ENCODE measurements around the gene NRCAM.
"Not testable (repeated sequence)": the region's sequence is repeated elsewhere in the genome, so short reads cannot be mapped to it uniquely, and the experiment has no call there.

The NRCAM gene

DNA sequence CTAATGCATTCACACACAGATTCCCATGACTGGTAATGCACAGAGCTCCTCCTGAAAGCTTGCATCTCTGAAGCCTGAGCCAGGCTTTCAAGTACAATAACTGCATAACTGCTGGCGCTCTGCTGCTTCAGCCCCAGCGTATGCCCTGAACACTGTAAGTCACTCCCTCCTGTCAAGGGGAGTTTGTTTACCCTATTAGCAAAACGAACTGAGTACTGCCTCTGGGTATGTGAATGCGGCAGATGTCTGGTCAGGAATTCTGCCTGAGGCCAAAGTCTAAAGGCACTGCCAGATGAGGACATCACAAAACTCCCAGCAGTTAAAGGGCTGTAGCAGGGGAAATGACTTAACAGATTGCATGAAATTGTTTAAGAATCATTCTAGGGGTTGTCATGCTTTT, 97.7 kb downstream of the NRCAM start:
- in situ Hi-C loops (cut with MboI; ENCODE audit: low sequenced_read_pairs), result no loop called here

DNA sequence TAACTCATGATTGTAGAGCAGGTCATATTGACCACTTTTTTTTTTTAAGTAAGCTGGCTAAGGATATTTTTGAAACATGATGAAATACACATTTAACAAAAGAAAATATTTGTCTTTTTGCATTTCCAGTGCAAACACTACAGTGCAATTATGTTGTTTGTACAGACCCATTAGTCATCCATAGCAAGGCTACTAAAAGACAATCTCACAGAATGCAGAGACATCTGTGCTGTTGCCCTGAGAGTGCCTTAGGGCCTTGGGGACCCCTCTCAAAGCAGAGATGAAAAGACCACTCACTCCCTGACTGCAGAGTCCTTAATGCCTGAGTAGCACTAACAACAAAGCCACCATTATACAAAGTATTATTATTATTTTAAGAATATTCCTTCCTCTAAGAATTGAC, 104.5 kb downstream of the NRCAM start:
- in situ Hi-C loops (cut with MboI; ENCODE audit: low sequenced_read_pairs), result no loop called here

DNA sequence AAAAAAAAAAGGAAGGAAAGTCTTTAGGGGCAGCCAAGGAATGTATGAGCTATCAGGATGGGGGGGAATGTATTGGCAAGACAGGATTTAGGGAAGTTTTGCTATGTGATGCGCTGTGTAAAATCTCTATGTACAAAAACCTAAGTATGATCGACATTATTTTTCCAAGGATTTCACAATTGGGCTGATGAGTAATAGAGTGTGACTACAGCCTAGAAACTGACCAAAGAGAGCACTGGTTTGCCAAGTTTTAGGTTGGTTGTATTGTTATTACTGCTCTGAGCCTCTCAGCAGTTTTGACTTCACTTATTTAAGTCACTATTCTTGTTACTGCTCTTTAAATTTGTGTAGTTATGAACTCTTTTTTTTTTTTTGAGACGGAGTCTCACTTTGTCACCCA, 107.3 kb downstream of the NRCAM start:
- in situ Hi-C loops (cut with MboI; ENCODE audit: low sequenced_read_pairs), result no loop called here

DNA sequence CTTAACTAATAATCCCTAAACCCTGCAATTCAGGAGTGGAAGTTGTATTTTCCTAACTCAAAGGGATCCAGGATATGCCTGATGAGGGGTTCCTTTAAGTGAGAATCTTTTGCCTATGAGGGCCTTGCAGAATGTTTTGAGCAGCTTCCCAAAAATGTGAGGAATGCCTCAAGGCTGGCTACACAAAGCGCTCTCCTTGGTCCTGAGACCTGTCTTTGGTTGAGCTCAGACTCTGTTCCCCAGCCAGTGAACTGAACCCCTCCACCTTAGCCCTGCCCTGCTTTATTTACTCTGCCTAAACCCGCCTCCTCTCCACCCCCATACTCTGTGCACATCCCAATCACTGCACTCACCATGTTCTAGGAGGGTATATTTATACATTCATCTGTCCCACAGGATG, 108.6 kb downstream of the NRCAM start:
- in situ Hi-C loops (cut with MboI; ENCODE audit: low sequenced_read_pairs), result no loop called here

DNA sequence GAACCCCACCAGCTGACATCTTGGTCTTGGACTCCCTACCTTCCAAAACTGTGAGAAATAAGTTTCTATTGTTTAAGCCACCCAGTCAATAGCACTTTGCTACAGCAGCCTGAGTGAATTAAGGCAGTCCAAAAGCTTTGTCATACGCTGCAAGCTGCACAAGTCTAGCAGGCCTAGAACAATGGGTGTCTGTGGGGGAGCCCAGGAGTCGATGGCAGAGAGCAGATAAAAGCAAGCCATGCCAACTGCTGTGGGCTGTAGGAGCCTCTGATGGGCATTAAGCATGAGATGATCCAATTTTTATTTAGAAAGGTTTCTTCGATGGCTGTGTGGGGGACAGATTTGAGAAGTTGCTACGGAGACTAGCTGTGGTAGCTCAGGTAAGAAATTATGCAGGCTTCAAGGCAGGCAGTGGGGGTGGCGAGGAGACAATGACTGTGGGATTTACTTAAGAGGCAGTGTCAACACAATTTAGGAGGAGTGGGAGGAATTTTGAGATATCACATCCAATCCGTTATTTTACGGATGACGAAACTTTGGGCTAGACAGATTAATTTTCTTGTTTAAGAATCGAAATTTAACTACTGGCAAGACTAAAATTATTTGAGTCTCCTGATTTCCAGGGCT, 110.4 kb downstream of the NRCAM start:
- in situ Hi-C loops (cut with MboI; ENCODE audit: low sequenced_read_pairs), result no loop called here

DNA sequence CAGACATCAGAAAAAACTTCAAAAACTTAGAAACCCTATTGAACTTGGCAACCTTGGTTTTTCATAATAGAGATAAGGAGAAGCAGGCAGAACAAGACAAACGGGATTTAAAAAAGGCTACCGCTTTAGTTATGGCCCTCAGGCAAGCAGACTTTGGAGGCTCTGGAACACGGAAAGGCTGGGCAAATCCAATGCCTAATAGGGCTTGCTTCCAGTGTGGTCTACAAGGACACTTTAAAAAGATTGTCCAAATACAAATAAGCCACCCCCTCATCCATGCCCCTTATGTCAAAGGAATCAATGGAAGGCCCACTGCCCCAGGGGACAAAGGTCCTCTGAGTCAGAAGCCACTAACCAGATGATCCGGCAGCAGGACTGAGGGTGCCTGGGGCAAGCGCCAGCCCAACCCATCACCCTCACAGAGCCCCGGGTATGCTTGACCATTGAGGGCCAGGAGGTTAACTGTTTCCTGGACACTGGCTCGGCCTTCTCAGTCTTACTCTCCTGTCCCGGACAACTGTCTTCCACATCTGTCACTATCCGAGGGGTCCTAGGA, 115.3 kb downstream of the NRCAM start:
- in situ Hi-C loops (cut with MboI; ENCODE audit: low sequenced_read_pairs), result no loop called here

DNA sequence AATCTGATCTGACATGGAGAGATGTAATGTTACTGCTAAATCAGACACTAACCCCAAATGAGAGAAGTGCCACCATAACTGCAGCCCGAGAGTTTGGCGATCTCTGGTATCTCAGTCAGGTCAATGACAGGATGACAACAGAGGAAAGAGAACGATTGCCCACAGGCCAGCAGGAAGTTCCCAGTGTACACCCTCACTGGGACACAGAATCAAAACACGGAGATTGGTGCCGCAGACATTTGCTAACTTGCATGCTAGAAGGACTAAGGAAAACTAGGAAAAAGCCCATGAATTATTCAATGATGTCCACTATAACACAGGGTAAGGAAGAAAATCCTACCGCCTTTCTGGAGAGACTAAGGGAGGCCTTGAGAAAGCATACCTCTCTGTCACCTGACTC, 115.8 kb downstream of the NRCAM start:
- in situ Hi-C loops (cut with MboI; ENCODE audit: low sequenced_read_pairs), result not testable (repeated sequence)

DNA sequence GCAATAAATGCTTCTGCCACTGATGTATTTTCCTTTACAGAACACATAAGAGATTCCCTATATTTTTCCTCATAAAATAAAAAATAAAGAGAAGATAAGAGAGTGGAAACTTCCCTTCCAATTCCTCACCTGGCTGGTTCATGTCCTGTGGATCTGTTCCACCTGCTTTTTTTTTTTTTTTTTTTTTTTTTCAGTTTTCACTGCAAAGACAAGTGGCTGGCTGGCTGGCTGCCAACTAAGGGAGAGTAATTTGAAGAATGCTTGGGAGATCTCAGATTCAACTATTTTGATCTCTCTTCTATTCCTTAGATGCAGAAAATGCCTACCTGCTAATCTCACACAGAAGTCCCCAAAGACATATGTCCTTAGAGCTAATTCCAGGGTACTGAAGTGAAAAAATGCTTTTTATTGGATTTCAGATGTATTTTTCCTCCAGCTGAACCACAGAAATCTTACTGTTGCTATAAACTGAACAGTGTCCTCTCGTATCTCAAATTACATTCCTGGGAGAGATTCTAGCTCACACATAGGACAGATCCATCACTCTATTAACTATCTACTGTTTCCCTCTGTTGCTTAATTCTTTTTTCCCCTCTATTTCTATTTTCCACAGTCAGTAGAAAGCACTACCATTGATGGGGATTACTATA, 120.8 kb downstream of the NRCAM start:
- in situ Hi-C loops (cut with MboI; ENCODE audit: low sequenced_read_pairs), result no loop called here

DNA sequence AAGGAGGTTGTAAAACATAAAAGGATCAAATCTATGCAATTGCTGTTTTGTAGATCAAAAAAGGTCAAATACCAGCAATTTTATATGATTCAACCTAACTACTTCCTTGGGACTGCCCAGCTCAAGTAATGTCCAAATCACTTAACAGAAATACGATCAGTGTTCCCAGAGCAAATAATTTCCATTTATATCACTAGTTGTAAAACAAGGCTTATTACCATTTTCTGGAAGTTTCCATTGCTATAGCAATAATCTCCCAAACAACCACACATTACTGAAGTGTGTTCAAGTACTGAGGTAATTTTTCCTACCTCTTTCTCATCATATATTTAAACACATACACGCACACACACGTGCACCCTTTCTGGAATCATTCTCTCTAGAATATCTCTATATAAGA, 123.3 kb downstream of the NRCAM start:
- in situ Hi-C loops (cut with MboI; ENCODE audit: low sequenced_read_pairs), result no loop called here

DNA sequence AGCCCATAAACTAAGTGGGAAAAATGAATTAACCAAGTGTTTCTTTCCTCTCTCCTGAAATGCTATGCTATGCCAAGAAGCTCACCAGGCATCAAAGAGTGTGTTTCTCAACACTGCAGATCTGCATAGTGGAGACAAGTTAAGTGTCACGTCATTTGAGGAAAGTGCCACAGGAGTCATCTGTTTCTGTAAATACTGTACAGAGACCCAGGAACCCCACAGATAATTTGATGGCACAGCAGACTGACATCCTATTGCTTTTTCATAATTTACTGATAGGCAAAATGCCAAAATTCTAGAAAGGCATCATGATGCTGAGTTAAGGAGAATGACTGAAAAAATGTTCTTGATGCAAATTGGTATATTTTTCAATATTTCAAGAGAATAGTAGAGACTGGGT, 124.3 kb downstream of the NRCAM start:
- in situ Hi-C loops (cut with MboI; ENCODE audit: low sequenced_read_pairs), result no loop called here

DNA sequence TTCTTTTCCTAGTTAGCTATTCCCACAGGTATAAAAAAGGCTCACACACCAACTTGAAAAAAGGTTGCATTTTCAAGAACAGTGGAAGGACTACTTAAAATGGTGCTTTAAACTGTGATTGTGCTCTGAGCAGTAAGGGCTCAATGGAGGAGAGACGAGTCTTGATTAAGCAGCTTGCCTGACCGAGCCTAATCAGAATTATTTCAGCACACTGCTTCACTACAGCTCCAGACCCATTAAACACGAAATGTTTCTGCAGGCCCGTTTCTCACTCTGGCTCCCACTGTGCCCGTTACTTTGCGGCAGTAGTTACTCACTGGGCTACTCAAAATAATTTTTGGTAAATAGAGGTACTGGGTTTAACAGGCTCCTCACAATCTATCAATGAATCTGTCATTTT, 126.0 kb downstream of the NRCAM start:
- in situ Hi-C loops (cut with MboI; ENCODE audit: low sequenced_read_pairs), result no loop called here

DNA sequence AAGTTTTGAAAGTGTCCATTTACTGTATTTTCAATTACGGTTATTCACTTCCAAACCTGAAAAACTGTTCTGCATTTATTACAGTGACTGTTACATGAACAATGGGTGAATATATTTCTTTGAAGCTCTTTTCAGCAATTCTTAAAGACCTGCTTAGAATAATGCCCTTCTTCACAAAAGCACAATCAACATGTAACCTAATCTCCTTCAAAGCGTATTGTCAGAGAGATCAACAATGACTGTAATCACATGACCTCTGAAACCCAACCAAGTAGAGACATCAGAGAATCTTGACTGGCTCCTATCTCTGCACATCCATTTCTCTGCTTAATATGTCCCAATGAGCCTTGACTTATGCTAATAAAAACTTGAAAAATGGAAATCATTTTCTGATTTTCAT, 126.7 kb downstream of the NRCAM start:
- in situ Hi-C loops (cut with MboI; ENCODE audit: low sequenced_read_pairs), result no loop called here

DNA sequence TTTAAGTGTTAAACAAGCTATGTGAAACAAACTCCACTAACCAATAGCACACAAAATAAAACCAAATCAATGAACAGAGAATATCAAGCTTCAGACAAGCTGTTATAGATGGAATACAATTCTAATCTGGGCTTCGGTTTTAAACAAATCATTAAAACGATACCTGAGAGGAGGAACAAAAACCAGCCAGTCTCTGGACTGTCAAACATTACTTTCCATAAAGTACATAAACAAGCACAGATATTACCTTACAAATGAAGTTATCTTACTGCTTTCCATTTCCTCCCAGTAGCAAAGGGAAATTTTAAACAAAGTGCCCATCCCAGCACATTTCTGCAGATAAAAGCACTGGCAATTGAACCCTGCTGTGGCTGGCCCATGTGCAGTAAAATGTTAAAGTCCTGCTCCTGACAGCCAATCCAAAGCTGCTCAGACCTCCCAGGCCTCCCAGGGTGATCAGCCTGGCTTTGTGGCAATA, 128.0 kb downstream of the NRCAM start:
- in situ Hi-C loops (cut with MboI; ENCODE audit: low sequenced_read_pairs), result no loop called here

DNA sequence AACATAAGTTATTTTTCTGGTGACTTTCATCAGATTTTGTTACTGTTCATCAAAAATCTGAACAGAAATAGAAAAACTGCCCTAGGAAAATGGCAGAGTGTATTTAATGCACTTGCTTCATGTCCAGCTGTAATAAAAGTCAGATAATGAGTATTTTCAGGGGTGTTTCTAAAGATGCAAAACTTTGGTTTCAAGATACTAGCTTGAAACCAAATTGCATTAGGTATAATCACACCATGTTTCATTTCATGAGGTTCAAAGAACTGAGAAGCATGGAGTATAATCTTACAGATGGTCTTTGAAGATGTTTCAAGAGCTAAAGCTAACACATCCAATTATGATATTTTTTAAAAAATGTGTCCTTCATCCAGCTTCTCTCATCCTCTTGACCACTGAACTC, 128.9 kb downstream of the NRCAM start:
- in situ Hi-C loops (cut with MboI; ENCODE audit: low sequenced_read_pairs), result no loop called here

DNA sequence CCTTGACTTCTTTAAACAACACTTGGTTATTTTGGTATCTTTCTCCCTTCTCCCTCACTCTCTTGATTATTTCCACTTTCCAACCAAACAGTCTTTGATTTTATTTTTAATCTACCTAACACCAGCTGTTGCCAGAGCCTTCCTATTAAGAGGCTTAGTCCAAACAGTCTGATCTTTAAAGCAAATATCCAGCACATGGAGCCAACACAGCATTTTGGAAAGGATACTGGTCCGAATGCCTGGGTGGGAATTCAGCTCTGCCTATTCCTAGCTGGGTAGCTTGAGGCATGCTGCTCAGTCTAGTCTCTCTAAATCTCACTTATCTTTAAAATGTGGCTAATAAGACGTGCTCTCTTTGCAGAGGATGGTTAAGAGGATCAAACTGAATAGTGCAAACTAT, 129.3 kb downstream of the NRCAM start:
- in situ Hi-C loops (cut with MboI; ENCODE audit: low sequenced_read_pairs), result no loop called here

DNA sequence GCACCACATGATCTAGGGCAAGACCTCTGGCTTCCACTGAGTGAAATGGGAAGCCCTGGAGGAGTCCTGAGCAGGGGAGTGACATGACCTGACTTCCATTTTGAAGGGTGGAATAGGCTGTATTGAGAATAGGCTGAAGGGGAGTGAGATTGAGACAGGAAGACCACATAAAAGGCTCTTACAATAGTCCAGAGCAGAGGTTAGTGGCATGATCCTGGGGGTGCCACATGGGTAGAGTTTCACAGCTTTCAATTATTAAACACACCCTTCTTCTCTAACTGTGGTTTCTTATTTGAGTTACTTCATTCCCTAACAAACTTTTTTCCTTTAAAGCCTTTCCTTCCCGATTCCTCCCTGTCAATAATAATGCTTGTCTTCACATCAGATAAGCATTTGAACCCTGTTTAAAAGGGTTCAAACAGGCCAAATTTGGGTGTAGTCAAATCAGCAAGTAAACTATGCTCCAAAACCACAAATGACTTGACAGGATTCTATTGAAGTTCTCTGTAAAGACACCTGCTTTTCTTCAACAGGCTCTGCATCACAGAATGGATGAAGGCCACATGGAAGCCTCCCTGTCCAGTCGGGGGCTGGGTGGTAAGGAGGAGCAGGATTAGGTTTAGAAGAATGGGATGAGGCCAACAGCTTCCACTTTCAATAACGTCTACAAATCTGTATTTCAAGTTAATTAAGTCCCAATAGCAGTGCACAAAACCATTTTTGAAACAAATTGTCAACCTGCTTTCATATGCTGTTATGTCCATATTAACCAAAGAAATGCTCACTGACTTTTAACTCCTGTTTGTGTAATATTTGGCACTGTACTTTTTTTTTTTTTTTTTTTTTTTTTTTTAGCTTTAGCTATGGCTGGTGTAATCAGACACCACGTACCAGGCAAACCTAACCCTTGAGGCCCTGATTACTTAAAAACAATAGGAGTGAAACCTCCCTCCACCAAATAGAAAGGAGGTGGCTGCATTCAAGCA, 131.9 kb downstream of the NRCAM start:
- in situ Hi-C loops (cut with MboI; ENCODE audit: low sequenced_read_pairs), result no loop called here

DNA sequence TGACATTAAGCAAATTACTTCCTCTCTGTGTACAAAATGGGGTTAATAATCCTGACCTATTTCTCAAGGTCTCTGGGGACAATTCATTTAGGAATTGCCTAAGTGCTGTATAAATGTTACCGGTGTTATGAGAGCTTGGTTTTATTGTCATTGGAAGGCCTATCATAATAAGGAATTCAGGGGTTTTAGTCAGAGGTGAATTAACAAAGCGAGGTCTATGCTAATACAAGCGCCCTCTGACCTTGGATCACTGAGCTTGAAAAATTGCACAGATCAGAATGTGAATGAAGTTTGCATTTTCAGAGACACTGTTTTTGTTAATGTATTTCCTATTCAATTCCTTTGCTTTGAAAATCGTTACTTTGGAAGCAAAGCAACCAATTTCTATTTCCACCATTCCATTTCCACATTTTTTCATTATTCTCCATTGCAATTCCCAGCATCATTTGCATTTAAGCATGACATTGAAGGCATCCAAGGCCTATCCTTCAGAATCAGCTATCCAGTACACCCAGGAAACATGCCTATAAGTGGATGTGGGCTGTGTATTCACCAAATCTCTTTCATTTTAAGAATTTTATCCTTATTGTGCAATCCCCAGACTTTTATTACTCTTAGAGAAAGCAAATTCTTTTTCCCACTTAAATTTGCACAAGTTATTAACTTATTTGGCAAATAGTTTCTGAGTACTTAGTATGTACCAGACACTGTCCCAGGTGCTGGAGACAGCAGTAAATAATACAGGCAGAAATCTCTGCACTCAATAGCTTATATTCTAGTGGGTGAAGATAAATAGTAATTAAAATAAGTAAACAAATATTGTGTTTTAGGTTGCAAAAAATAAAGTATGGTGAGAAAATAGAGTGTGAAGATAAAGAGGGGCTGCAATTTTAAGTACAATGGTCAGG, 133.1 kb downstream of the NRCAM start:
- in situ Hi-C loops (cut with MboI; ENCODE audit: low sequenced_read_pairs), result no loop called here

DNA sequence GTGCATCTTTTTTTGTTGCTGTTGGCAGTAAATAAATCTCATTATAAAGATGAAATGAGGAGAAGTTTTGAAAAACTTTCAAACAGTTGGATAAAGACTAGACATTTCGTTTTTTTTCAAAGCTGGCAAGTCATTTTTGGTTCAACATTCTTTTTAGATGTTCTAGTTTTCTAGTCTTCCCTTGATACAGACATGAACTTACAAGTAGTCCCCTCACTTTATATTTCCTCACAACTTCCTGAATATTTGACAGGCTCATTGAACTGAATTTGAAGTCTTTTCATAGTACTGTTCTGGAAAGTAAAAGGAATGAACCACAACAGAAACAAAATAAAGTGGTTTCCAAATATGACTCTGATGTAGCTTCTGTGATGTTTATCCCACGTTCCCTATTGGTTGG, 134.2 kb downstream of the NRCAM start:
- in situ Hi-C loops (cut with MboI; ENCODE audit: low sequenced_read_pairs), result no loop called here

DNA sequence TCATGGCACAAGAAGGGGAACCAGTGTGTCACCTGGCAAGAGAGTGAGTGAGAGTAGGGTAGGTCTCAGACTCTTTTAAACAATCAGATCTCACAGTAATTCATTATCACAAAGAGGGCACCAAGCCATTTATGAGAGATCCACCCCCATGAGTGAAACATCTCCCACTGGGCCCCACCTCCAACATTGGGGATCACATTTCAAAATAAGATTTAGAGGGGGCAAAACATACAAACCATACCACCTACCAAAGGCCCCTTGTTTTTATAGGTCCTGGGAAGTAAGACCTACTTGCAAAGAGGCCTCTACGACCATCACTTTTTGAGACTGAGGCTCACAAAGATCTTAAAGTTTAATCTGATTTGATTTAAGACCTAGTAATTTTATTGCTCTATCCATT, 134.9 kb downstream of the NRCAM start:
- in situ Hi-C loops (cut with MboI; ENCODE audit: low sequenced_read_pairs), result no loop called here

DNA sequence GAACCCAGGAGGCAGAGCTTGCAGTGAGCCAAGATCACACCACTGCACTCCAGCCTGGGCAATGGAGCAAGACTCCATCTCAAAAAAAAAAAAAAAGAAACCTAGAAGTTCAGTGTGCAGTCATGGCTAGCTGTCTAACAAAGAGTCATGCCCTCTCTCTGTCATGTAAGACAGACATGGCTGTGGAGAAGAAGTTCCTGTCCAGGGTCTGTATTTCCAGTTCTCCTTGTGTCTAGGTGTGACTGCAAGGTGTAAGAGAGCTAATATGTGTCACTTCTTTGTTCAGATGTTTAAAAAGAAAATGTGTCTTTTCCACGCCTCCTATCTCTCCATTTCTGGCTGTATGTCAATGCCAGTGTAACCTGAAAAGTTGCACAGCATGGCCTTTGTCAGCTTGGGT, 139.5 kb downstream of the NRCAM start:
- in situ Hi-C loops (cut with MboI; ENCODE audit: low sequenced_read_pairs), result no loop called here

Data from HL-60/S4 treated with phorbol 12-myristate 13-acetate at 8.2 ng/mL for 4 days and 3 days (cell line).